AG10803 (cell line): Measurements from ENCODE around the gene BLM.
A peak's percentile ranks its signal among the peaks of the same experiment; 100 is the strongest.

Experiments used
- DNase-seq: peaks from one replicate; pipeline ENCODE4 v3.0.0; 2010; ENCODE audit warnings: low read depth
- H3K4me3 ChIP-seq: 2 replicates; pipeline ENCODE4 v1.5.1; 2011; ENCODE audit warnings: mild to moderate bottlenecking, low read length, control low read depth
- CTCF ChIP-seq: conservative IDR thresholded peaks from 2 replicates; pipeline ENCODE4 v1.5.1; 2011; ENCODE audit warnings: mild to moderate bottlenecking, low read length, control low read depth, inconsistent platforms

BLM gene

GRCh38 chr15:90851940-90852339, 134.8 kb downstream of the BLM start:
- no peak for DNase-seq
- no peak overlapping the region for H3K4me3 ChIP-seq
- TF ChIP-seq CTCF = no peak

- H3K4me3 ChIP-seq = no peak overlapping the region
- TF ChIP-seq CTCF = no peak
- no peak for DNase-seq
Measured at GRCh38 chr15:90855139-90855538, 138.0 kb downstream of the BLM start.

- DNase-seq = no peak
- H3K4me3 ChIP-seq = no peak overlapping the region
- TF ChIP-seq CTCF = no peak
Measured at GRCh38 chr15:90857337-90857736, 140.2 kb downstream of the BLM start.

- no peak for TF ChIP-seq CTCF
- H3K4me3 ChIP-seq = no peak overlapping the region
- DNase-seq = no peak
Measured at GRCh38 chr15:90857883-90858443, 140.8 kb downstream of the BLM start.

GRCh38 chr15:90859234-90860131, 142.3 kb downstream of the BLM start:
- peak; percentile 39 for TF ChIP-seq CTCF
- no peak overlapping the region for H3K4me3 ChIP-seq
- no peak for DNase-seq

- TF ChIP-seq CTCF = no peak
- no peak overlapping the region for H3K4me3 ChIP-seq
Measured at GRCh38 chr15:90860450-90860849, 143.3 kb downstream of the BLM start.

GRCh38 chr15:90860942-90861675, 144.0 kb downstream of the BLM start:
- H3K4me3 ChIP-seq = no peak overlapping the region
- no peak for DNase-seq
- no peak for TF ChIP-seq CTCF

More at GRCh38 chr15:90860450-90860849, 143.3 kb downstream of the BLM start:
- DNase-seq = no peak
